Ishikawa (cell line): ENCODE results near the gene INPP5J.

Source experiments
- CEBPB ChIP-seq: IDR thresholded peaks from 2 replicates; pipeline ENCODE4 v1.6.1; 2012
- CREB1 ChIP-seq: IDR thresholded peaks from 2 replicates; pipeline ENCODE4 v1.6.1; 2012; ENCODE audit warnings: low read depth
- EGR1 ChIP-seq: IDR thresholded peaks from 2 replicates; pipeline ENCODE4 v1.6.1; 2012
- EP300 ChIP-seq: IDR thresholded peaks from 2 replicates; pipeline ENCODE4 v1.6.1; 2012; ENCODE audit warnings: borderline replicate concordance
- FOXM1 ChIP-seq: IDR thresholded peaks from 2 replicates; pipeline ENCODE4 v1.6.1; 2012; ENCODE audit warnings: low read depth, borderline replicate concordance
- NFIC ChIP-seq: IDR thresholded peaks from 2 replicates; pipeline ENCODE4 v1.6.1; 2012
- RAD21 ChIP-seq: IDR thresholded peaks from 2 replicates; pipeline ENCODE4 v1.6.1; 2012; ENCODE audit warnings: low read depth
- TAF1 ChIP-seq: IDR thresholded peaks from 2 replicates; pipeline ENCODE4 v1.6.1; 2012; ENCODE audit warnings: low read depth, mild to moderate bottlenecking
- TCF12 ChIP-seq: IDR thresholded peaks from 2 replicates; pipeline ENCODE4 v1.6.1; 2012; ENCODE audit warnings: low read depth
- TEAD4 ChIP-seq: IDR thresholded peaks from 2 replicates; pipeline ENCODE4 v1.6.1; 2012
- YY1 ChIP-seq: IDR thresholded peaks from 2 replicates; pipeline ENCODE4 v1.6.1; 2012; ENCODE audit warnings: low read depth
- ZBTB7A ChIP-seq: IDR thresholded peaks from 2 replicates; pipeline ENCODE4 v1.6.1; 2012; ENCODE audit warnings: low read depth
- TF ChIP-seq, protein P1 (sequence below): IDR thresholded peaks from 2 replicates; pipeline ENCODE4 v1.6.1; 2012; ENCODE audit warnings: low read depth, mild to moderate bottlenecking
- TF ChIP-seq, protein P2 (sequence below): IDR thresholded peaks from 2 replicates; pipeline ENCODE4 v1.6.1; 2012
- TF ChIP-seq, protein P3 (sequence below): IDR thresholded peaks from 2 replicates; pipeline ENCODE4 v1.6.1; 2012

INPP5J gene

DNA sequence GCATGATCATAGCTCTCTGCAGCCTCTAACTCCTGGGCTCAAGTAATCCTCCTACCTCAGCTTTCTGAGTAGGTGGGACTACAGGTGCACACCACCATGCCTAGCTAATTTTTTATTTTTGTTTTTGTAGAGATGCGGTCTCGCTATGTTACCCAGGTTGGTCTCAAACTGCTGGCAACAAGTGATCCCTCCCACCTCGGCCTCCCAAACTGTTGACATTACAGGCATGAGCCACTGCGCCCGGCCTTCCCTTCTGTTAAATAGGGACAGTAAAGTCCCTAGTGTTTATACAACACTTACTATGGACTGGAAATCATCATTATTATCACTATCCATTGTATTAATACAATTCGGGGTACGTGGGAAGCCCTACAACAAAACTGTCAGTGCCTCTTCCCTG, 28.0 kb upstream of the INPP5J start:
- no peak for TF ChIP-seq EP300
- TF ChIP-seq, protein P1, sequence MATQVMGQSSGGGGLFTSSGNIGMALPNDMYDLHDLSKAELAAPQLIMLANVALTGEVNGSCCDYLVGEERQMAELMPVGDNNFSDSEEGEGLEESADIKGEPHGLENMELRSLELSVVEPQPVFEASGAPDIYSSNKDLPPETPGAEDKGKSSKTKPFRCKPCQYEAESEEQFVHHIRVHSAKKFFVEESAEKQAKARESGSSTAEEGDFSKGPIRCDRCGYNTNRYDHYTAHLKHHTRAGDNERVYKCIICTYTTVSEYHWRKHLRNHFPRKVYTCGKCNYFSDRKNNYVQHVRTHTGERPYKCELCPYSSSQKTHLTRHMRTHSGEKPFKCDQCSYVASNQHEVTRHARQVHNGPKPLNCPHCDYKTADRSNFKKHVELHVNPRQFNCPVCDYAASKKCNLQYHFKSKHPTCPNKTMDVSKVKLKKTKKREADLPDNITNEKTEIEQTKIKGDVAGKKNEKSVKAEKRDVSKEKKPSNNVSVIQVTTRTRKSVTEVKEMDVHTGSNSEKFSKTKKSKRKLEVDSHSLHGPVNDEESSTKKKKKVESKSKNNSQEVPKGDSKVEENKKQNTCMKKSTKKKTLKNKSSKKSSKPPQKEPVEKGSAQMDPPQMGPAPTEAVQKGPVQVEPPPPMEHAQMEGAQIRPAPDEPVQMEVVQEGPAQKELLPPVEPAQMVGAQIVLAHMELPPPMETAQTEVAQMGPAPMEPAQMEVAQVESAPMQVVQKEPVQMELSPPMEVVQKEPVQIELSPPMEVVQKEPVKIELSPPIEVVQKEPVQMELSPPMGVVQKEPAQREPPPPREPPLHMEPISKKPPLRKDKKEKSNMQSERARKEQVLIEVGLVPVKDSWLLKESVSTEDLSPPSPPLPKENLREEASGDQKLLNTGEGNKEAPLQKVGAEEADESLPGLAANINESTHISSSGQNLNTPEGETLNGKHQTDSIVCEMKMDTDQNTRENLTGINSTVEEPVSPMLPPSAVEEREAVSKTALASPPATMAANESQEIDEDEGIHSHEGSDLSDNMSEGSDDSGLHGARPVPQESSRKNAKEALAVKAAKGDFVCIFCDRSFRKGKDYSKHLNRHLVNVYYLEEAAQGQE, result no peak
- TF ChIP-seq ZBTB7A, result no peak
- no peak for TF ChIP-seq NFIC
- TF ChIP-seq CEBPB, result no peak

DNA sequence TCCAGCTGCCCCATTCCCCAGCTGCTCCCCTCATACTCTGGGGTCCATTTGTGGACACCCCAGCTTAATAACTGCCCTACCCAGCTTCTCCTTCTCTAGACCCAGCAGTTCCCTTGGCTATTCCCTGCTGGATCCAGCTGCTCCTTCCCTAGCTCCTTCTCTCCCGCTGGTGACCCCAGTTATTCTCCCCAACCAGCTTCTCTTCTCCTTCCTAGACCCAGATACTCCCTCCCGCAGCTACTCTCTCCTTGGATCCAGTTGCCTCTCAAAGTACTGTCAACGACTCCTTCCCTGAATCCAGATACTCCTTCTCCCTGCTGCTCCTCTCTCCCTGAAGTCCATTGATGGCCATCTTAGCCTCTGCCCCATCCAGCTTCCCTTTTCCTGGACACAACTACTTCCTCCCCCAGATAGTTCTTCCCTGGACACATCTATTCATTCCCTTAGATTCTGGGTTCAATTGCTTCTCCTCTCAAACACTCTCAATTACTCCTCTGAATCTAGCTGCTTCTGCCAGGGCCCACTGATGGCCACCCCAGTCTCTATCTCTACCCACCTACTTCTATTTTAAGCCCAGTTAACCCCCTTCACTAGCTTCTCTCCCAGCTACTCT, 27.0 kb upstream of the INPP5J start:
- TF ChIP-seq FOXM1, result no peak

DNA sequence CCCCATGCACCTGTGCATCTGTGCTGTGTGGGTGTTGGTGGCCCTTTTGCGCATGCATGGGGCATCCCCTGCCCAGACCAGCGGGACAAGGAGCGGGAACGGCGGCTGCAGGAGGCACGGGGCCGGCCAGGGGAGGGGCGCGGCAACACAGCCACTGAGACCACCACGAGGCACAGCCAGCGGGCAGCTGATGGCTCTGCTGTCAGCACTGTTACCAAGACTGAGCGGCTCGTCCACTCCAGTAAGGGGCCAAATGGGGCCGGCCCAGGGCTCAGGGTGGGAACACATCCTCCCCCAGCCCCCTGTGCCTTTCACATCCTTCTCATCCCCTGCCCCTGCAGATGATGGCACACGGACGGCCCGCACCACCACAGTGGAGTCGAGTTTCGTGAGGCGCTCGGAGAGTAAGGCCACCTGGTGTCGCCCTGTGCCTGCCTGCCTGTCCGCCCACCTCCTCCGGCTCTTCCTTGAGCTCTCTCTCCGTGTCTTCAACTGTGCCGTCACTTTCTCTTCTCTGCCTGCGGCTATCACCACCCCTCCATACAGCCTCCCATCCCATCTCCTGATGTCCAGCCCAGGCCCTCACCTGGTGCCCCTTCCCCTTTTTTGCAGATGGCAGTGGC, 26.0 kb upstream of the INPP5J start:
- TF ChIP-seq TAF1, result no peak
- TF ChIP-seq EGR1, result no peak
- no peak for TF ChIP-seq TCF12
- no peak for TF ChIP-seq NFIC

DNA sequence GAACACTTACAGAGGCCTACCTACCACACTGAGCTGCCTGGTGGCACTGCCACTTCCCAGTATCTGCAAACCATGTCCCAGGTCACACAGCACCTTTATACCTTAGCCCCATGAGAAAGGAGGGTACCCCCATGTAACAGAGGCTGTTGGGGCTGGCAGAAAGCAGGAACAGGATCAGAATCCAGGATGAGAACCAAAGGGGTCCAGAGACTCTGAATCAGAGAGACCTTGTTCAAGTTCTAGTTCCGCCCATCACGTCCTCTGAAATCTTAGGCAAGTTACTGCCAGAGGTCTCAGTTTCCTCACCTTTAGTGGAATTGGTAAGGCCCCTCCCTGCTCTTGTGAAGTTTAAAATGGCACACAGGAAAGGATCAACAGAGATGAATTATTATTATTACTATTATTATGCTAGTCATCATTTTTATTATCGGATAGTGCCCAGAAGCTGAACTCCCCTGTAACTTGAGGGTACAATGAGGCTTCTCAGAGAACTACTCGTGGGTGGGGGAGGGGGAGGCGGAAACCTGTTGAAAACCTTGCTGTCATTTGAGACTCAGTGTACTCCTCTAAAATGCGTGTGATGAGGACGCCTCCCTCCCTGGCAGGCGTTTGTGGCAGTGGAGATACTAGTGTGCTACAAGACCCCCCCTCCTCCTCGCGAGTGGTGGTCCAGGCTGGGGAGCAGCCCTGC, 24.7 kb upstream of the INPP5J start:
- TF ChIP-seq TCF12, result no peak
- TF ChIP-seq CEBPB, result no peak
- TF ChIP-seq FOXM1, result no peak
- TF ChIP-seq YY1, result no peak
- TF ChIP-seq, protein P1, result no peak
- no peak for TF ChIP-seq EGR1

DNA sequence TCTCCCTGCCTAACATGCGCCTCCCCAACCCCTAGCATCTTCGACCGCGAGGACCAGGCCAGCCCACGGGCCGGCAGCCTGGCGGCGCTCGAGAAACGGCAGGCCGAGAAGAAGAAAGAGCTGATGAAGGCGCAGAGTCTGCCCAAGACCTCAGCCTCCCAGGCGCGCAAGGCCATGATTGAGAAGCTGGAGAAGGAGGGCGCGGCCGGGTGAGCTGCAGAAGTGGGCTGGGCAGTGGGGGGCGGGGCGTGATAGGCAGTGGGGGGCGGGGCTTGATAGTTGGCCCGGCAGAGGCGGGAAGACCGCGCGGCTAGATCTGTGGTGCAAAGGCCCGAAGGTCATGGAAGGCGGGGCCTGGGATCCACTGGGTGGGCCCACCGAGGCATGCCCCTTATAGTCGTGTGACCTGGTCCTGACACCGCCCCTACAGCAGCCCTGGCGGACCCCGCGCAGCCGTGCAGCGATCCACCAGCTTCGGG, 24.1 kb upstream of the INPP5J start:
- TF ChIP-seq, protein P1, result no peak
- TF ChIP-seq ZBTB7A, result no peak
- no peak for TF ChIP-seq TAF1
- TF ChIP-seq RAD21, result no peak
- no peak for TF ChIP-seq TCF12
- TF ChIP-seq, protein P2, sequence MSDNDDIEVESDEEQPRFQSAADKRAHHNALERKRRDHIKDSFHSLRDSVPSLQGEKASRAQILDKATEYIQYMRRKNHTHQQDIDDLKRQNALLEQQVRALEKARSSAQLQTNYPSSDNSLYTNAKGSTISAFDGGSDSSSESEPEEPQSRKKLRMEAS, result no peak
- no peak for TF ChIP-seq TEAD4
- no peak for TF ChIP-seq FOXM1
- no peak for TF ChIP-seq EGR1
- TF ChIP-seq, protein P3, sequence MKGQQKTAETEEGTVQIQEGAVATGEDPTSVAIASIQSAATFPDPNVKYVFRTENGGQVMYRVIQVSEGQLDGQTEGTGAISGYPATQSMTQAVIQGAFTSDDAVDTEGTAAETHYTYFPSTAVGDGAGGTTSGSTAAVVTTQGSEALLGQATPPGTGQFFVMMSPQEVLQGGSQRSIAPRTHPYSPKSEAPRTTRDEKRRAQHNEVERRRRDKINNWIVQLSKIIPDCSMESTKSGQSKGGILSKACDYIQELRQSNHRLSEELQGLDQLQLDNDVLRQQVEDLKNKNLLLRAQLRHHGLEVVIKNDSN, result no peak
- no peak for TF ChIP-seq CEBPB
- TF ChIP-seq CREB1, result no peak
- TF ChIP-seq NFIC, result no peak
- no peak for TF ChIP-seq YY1
- no peak for TF ChIP-seq EP300

DNA sequence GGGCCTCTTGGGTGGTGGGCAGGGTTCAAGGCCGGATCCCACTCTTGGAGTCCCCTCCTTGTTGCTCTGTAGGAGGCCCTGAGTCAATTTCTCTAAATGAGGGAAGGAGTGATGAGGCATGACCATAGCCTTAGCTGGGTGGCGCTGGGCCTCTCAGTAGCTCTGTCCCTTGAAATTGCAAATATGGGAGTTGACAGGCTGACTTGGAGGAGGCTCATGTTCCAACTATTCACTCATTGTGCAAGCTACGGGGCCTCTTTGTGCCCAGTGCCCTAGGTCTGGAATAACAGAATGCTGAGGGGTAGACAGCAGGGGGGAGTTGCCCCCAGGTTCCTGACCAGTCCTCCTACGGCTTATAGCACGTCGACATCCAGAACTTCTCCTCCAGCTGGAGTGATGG, 23.4 kb upstream of the INPP5J start:
- TF ChIP-seq TCF12 (no peak), CREB1 (no peak), FOXM1 (no peak), EP300 (no peak), TEAD4 (no peak), TAF1 (no peak), ZBTB7A (no peak), CEBPB (no peak), NFIC (no peak), EGR1 (no peak), YY1 (no peak), RAD21 (no peak)
- TF ChIP-seq, protein P2, result no peak
- TF ChIP-seq, protein P3, result no peak
- TF ChIP-seq, protein P1, result no peak
